Keratinocyte (primary cell): ENCODE results near the gene NPFFR1. TPM values are rescaled to one million over a fixed set of nuclear protein-coding genes. Genes with fewer than 3 reads are reported as not detected.

ENCODE experiments used
- DNase-seq: peaks from one replicate; pipeline ENCODE4 v3.0.0-alpha.2; 2011; ENCODE audit warnings: low read depth, missing footprints, low spot score
- FAIRE-seq: peaks from 2 replicates; lab custom pipeline; 2011; peaks lifted over from hg19 to GRCh38; lab: Jason Lieb, UNC
- H2AFZ ChIP-seq: 2 replicates; pipeline ENCODE4 v1.6.0; 2012; ENCODE audit warnings: low read length, control low read depth, inconsistent platforms; ENCODE audit not compliant: control insufficient read depth
- H3K27ac ChIP-seq: 2 replicates; pipeline ENCODE4 v1.5.1; 2011; ENCODE audit warnings: low read length; ENCODE audit not compliant: control insufficient read depth, insufficient read depth
- H3K27me3 ChIP-seq: 3 replicates; pipeline ENCODE4 v1.6.0; 2011; ENCODE audit warnings: low read length; ENCODE audit not compliant: control insufficient read depth, insufficient read depth; ENCODE audit errors: extremely low read depth
- H3K36me3 ChIP-seq, 2 experiments: 2 replicates in 1 of 2; 3 replicates in 1 of 2; pipeline ENCODE4 v1.5.1; 2011; ENCODE audit warnings: low read length in 2 of 2, mild to moderate bottlenecking in 1 of 2; ENCODE audit not compliant: control insufficient read depth in 2 of 2, insufficient read depth in 2 of 2; ENCODE audit errors: extremely low read depth in 1 of 2
- H3K4me1 ChIP-seq: 3 replicates; pipeline ENCODE4 v1.5.1; 2011; ENCODE audit warnings: low read length; ENCODE audit not compliant: control insufficient read depth, insufficient read depth; ENCODE audit errors: extremely low read depth
- H3K4me2 ChIP-seq: 3 replicates; pipeline ENCODE4 v1.6.0; 2011; ENCODE audit warnings: low read depth, low read length; ENCODE audit not compliant: control insufficient read depth, insufficient read depth; ENCODE audit errors: extremely low read depth
- H3K4me3 ChIP-seq, 3 experiments: fragments of 200-600 bp in 1 of 3; sonication (generic) in 1 of 3; 2 replicates in 2 of 3; 3 replicates in 1 of 3; pipeline ENCODE4 v1.5.1; 2011 to 2016; ENCODE audit warnings: low read length in 3 of 3, mild to moderate bottlenecking in 3 of 3, control low read depth in 2 of 3, inconsistent platforms in 1 of 3, low read depth in 1 of 3, mixed read lengths in 1 of 3, mixed run types in 1 of 3, moderate library complexity in 1 of 3; ENCODE audit not compliant: control insufficient read depth in 2 of 3, insufficient read depth in 2 of 3; ENCODE audit errors: extremely low read depth in 1 of 3
- H3K79me2 ChIP-seq: 2 replicates; pipeline ENCODE4 v1.6.0; 2012; ENCODE audit warnings: low read length; ENCODE audit not compliant: control insufficient read depth, insufficient read depth
- H3K9ac ChIP-seq: 3 replicates; pipeline ENCODE4 v1.6.0; 2011; ENCODE audit warnings: low read length; ENCODE audit not compliant: control insufficient read depth, insufficient read depth; ENCODE audit errors: extremely low read depth
- H3K9me1 ChIP-seq: 3 replicates; pipeline ENCODE4 v1.6.0; 2011; ENCODE audit warnings: low read length; ENCODE audit not compliant: control insufficient read depth, insufficient read depth; ENCODE audit errors: extremely low read depth
- H3K9me3 ChIP-seq: 2 replicates; pipeline ENCODE4 v1.5.1; 2012; ENCODE audit warnings: low read depth, low read length; ENCODE audit not compliant: control insufficient read depth
- H4K20me1 ChIP-seq: 3 replicates; pipeline ENCODE4 v1.6.0; 2011; ENCODE audit warnings: low read length; ENCODE audit not compliant: control insufficient read depth, insufficient read depth; ENCODE audit errors: extremely low read depth
- CTCF ChIP-seq, 3 experiments: IDR thresholded peaks in 1 of 3; conservative IDR thresholded peaks in 1 of 3; optimal IDR thresholded peaks in 1 of 3; 2 replicates in 2 of 3; 3 replicates in 1 of 3; pipeline versions ENCODE3 to v1.5.1; 2011; ENCODE audit warnings: low read length in 3 of 3, mild to moderate bottlenecking in 3 of 3, moderate library complexity in 2 of 3, control low read depth in 1 of 3, inconsistent platforms in 1 of 3; ENCODE audit not compliant: insufficient read depth in 2 of 3; ENCODE audit errors: extremely low read depth in 1 of 3
- EZH2 ChIP-seq: IDR thresholded peaks from one replicate; pipeline ENCODE4 v1.6.1; 2012; ENCODE audit warnings: inconsistent platforms, mild to moderate bottlenecking, low read length, moderate library complexity
- dilution Hi-C: fragments of 300-500 bp; cut with MboI; formaldehyde crosslinking; loops from one replicate; pipeline ENCODE4 v1.7.0; 2020; ENCODE audit warnings: low sequenced_read_pairs; ENCODE audit not compliant: extremely low pct_ligation_motif_present
- polyA plus RNA-seq, 5 experiments: library from polyadenylated mRNA; depleted of rRNA in 3 of 5; stranded (reverse) in 3 of 5; stranded (forward) in 1 of 5; unstranded in 1 of 5; fragments of >200 nt; gene quantifications; 1 replicate in 1 of 5; 2 replicates in 3 of 5; 3 replicates in 1 of 5; pipeline versions ENCODE4 v1.2.1 to v1.2.3, GENCODE V29; 2011 to 2012; ENCODE audit warnings: missing spikeins in 2 of 5, low read depth in 1 of 5, low replicate concordance in 1 of 5

NPFFR1 gene
- polyA plus RNA-seq, 1 donor (not counting 4 experiments of a cell fraction or from before 2014, with no cell fraction given): not detected

- peaks cover 12% of the 10 kb centered on the region for H3K4me1 ChIP-seq
- H3K9me1 ChIP-seq: no peaks in the 10 kb centered on the region
- FAIRE-seq (no peak), DNase-seq (no peak)
- no peaks in the 10 kb centered on the region for H4K20me1 ChIP-seq
- H3K36me3 ChIP-seq: no peaks in the 10 kb centered on the region
- no peak overlapping the region for H3K9ac ChIP-seq
- H3K27me3 ChIP-seq: no peaks in the 10 kb centered on the region
- dilution Hi-C loops: no loop called here
- H3K79me2 ChIP-seq: no peaks in the 10 kb centered on the region
- no peak overlapping the region for H2AFZ ChIP-seq
- no peak overlapping the region for H3K4me2 ChIP-seq
- H3K27ac ChIP-seq: no peak overlapping the region
- H3K4me3 ChIP-seq: no peak overlapping the region
- TF ChIP-seq CTCF (optimal IDR thresholded peaks at IDR 0.05 in 1 of 3, IDR thresholded peaks at IDR 0.05 in 1 of 3, conservative IDR thresholded peaks at IDR 0.05 in 1 of 3; ENCODE audit: extremely low read depth in 1 of 3, insufficient read depth in 2 of 3, low read length in 3 of 3) (no peak), EZH2 (no peak)
- no peaks in the 10 kb centered on the region for H3K9me3 ChIP-seq
Observed at GRCh38 chr10:70328018-70328417, 44.2 kb upstream of the NPFFR1 start.

GRCh38 chr10:70324951-70325781 lies 41.4 kb upstream of the NPFFR1 start:
- Histone ChIP-seq H3K79me2 (no peaks in the 10 kb centered on the region), H3K4me2 (no peak overlapping the region), H4K20me1 (no peaks in the 10 kb centered on the region), H3K9me1 (no peaks in the 10 kb centered on the region), H3K4me3 (no peak overlapping the region), H2AFZ (no peak overlapping the region), H3K4me1 (no peaks in the 10 kb centered on the region), H3K27ac (no peak overlapping the region), H3K9me3 (no peaks in the 10 kb centered on the region), H3K36me3 (no peaks in the 10 kb centered on the region), H3K9ac (no peak overlapping the region), H3K27me3 (no peaks in the 10 kb centered on the region)
- TF ChIP-seq EZH2 (no peak), CTCF (optimal IDR thresholded peaks at IDR 0.05 in 1 of 3, IDR thresholded peaks at IDR 0.05 in 1 of 3, conservative IDR thresholded peaks at IDR 0.05 in 1 of 3; ENCODE audit: extremely low read depth in 1 of 3, insufficient read depth in 2 of 3, low read length in 3 of 3) (no peak)
- FAIRE-seq (no peak), DNase-seq (no peak)
- dilution Hi-C loops: loop anchor here (5.0 kb wide), 1 partner anchor 32 kb away; no protein-coding TSS in a partner anchor
